GM20431 (cell line): ENCODE results near the gene CEP350.

ENCODE experiments used
- in situ Hi-C: fragments of 300-500 bp; cut with MseI, MboI; formaldehyde crosslinking; loops from one replicate; pipeline ENCODE4 v1.15.0; 2020; ENCODE audit warnings: low sequenced_read_pairs; ENCODE audit not compliant: unreplicated experiment

CEP350 gene

DNA sequence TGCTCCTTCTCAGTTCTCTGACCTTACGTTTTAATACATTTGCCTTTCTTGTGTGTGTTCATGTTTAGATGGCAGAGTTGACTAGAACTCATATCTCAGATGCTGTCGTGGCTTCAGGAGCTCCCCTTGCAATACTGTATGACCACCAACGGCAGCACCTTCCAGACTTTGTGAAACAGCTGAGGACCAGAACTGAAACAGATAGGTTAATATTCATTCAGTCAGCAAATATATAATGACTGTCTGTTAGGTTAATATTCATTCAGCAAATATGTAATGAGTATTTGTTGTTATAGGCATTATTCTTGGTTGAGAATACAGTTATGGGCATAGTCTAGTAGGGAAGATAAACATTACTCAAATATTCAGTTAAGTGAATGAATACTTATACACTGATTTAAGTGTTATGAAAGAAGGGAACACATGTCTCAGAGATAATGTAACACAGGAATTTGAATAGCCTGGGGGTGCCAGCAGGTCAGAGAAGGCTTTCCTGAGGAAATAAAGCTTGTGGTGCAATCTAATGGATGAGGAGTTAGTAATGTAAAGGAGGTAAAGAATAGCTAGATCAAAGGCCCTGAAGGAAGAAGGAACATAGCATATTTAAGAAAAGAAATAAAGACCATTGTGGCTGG lies 88.5 kb downstream of the CEP350 start:
- in situ Hi-C loops = no loop called here

DNA sequence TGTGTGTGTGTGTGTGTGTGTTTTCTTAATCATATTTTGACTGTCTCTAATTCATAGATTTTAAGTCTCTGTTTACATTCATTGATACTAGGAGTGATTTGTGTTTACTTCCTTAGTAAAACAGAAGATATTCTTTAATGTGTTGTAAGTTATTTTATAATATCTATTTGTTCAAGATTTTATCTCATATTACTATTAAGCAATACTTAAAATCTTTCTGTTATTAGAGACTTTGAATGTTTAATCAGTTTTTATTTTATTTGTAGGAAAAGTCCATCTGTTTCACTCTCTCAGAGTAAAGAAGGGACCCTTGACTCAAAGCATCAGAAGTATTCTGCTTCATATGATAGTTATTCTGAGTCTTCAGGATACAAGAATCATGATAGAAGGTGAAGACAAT lies 89.2 kb downstream of the CEP350 start:
- in situ Hi-C loops = no loop called here

DNA sequence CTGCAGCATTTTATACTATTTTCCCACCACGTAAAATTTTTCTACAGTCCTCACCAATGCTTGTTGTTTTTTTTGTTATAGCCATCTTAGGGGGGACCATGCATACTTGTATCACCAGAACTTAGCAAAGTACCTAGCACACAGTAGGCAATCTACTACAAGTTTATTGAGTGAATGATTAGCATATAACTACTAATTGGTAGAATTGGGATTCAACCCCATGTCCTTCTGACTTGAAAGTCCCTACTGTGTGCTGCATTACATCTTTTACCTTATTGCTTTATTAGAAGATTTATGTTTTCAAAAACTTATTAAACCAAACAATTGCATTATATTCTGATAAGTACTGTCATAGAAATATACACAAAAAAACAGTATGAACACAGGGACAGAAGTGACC lies 92.1 kb downstream of the CEP350 start:
- in situ Hi-C loops = no loop called here

GRCh38 chr1:180053594-180054567 lies 99.3 kb downstream of the CEP350 start:
- in situ Hi-C loops = no loop called here

- in situ Hi-C loops = no loop called here
Measured at GRCh38 chr1:180057883-180058396, 103.3 kb downstream of the CEP350 start.

GRCh38 chr1:180061019-180061418 lies 106.4 kb downstream of the CEP350 start:
- in situ Hi-C loops = no loop called here

- in situ Hi-C loops = no loop called here
Measured at GRCh38 chr1:180062452-180062971, 107.9 kb downstream of the CEP350 start.

DNA sequence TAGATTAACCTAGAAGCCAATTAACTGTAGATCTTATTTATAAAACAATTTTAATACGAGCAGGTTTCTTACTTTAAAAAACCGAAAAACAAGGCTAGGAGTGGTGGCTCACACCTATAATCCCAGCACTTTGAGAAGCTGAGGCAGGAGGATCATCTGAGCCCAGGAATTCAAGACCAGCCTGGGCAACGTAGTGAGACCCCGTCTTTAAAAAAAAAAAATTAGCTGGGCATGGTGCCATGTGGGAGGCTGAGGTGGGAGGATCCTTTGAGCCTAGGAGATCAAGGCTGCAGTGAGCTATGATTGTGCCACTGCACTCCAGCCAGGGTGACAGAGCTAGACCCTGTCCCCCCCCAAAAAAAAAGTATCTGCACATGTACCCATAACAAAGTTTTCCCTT lies 110.8 kb downstream of the CEP350 start:
- in situ Hi-C loops = no loop called here

DNA sequence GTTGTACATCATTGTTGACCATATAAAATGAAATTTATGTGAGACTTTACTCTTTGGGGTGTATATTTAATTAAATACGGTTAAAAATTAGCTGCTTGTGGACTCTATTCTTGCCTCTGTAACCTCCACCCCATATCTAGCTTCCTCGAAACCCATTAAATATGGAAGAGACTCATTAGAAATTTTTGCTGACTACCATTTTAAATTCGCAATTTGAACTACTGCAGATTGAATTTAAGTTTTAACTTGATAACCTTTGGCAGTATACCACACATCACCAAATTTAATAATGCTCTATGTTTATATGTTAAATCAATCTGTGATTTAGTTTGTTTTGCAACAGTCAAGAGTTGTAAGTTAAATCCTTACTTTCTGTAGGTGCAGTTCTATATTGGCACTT lies 111.5 kb downstream of the CEP350 start:
- in situ Hi-C loops = no loop called here

DNA sequence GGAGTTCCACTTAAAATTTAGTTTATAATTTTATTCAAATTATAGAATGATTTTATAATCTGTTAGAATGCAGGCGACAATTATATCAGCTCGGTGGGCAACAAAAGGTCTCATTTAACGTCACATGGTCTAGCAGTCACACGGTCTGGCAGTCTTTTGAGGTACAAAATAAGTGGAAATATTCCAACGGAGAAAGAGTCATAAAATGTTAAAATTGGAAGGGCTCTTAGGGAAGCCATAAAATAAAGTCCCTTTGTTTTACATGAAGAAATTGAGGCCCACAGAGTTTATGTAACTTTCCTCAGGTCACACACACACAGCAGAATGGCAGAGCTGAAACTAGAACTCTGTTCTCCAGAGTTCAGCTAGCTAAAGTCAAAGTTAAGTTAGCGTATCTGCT lies 115.7 kb downstream of the CEP350 start:
- in situ Hi-C loops = no loop called here

- in situ Hi-C loops = no loop called here
Measured at GRCh38 chr1:180071759-180072158, 117.1 kb downstream of the CEP350 start.

- in situ Hi-C loops = no loop called here
Measured at GRCh38 chr1:180080439-180080838, 125.8 kb downstream of the CEP350 start.

DNA sequence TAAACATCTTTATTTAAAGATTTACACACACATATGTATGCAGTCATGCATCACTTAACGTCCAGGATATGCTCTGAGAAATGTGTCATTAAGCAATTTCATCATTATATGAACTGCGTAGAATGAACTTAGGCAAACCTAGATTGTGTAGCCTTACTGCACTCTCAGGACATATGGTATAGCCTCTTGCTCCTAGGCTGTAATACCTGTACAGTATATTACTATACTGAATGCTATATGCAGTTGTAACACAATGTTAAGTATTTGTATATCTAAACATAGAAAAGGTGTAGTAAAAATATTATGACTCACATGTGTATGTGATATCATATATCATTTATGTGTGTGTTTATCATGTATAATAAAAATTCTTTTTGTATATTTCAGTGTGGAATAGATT lies 126.9 kb downstream of the CEP350 start:
- in situ Hi-C loops = no loop called here

GRCh38 chr1:180083164-180083563 lies 128.6 kb downstream of the CEP350 start:
- in situ Hi-C loops = no loop called here

DNA sequence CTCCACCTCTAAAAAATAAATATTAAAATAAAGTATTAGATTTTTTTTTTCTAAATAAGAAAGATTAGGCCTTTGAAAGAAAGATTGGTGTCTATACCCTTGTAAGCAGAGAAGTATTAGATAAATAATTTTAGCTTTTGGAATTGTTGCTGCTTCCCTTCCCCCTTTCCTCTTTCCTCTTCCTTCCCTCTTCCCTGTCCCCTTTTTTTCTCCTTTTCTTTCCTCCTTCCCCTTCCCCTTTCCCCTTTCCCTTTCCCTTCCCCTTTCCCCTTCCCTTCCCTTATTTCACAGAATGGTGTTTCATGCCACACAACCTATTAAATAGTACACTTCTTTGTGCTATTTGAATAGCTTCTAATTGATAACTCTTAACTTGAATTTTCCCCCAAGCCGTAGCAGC lies 130.3 kb downstream of the CEP350 start:
- in situ Hi-C loops = no loop called here

DNA sequence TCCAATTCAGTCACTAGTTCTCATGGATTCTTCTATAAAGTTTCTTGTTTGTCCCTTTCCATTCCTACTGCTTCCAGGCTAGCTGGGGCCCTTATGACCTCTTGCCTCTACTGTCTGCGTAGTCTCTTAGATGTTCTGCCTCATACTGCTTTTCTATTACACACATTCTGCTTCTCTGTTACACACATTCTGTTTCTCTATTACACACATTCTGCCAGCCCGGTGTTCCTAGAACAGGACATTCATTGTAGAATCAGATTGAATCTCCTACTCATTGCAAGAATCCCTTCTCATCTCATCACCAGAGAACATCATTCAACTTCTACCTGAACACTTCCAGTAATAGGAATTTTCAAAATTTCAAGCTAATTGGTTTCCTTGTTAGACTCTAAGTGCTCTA lies 130.7 kb downstream of the CEP350 start:
- in situ Hi-C loops = no loop called here

GRCh38 chr1:180092931-180093650 lies 138.5 kb downstream of the CEP350 start:
- in situ Hi-C loops = no loop called here

DNA sequence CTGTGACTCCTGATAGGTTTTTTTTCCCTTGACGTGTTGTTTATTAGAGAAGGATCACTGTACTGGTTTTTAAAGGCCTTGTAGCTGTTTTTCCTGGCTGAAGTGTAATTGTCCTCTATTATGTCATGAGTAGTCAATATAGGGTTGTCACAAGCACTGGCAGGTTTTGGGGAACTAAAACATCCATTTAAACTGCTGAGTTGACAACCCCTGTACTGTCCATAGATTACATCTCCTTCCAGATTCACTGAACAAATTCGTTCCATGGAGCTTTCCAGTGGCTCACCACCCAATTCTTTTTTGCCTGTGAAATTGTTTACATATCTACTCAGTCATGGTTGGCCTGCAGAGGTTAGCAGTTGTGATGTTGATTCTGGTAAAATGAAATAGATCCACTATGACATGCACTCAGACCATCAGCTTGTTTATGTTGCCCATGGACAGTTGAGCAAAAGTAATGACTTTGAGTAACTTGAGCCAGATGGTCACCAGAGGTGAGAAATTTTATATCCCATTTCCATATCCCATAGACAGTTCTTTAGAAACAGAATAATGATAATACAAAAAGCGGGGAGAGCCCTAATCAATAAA lies 140.2 kb downstream of the CEP350 start:
- in situ Hi-C loops = no loop called here

DNA sequence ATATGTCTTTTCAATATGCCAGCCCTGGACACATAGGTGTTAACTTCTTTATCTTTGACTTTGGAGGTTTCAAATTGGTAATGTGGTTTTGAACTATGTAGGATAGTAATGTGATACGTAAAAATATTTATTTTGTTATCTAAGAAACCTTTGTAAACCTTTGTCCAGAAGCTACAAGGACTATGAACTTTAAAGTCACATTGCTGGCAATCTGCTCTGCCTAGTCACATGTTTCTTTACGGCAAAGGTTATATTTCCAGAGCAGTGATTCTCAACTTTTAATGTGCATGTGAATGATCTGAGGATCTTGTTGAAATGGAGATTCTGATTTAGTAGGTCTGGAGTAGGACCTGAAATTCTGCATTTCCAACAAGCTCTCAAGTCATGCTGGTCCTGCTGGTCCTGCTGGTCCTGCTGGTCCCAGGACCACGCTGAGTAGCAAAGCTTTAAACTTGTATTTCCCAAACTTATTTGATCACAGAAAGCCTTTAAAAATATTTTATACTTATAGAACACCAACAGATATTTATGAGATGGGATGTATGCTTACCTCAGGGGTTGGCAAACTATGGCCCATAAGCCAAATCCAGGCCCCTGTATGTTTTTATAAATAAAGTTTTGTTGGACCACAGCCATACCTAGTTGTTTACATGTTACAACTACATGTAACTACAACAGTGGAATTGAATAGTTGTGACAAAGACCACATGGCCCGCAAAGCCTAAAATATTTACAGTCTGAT lies 142.1 kb downstream of the CEP350 start:
- in situ Hi-C loops = no loop called here

- in situ Hi-C loops = no loop called here
Measured at GRCh38 chr1:180097326-180097605, 142.7 kb downstream of the CEP350 start.
